HS-5 (cell line): Measurements from ENCODE around the gene C20orf204.

Experiments used
- DNase-seq: peaks from one replicate; pipeline ENCODE4 v3.0.0-alpha.2; 2012; ENCODE audit warnings: low read depth

C20orf204 gene

GRCh38 chr20:64027981-64028685 lies 7.8 kb upstream of the C20orf204 start:
- DNase-seq: no peak

GRCh38 chr20:64029293-64030117 lies 6.5 kb upstream of the C20orf204 start:
- no peak for DNase-seq

- DNase-seq: no peak
These were observed 5.4 kb upstream of the C20orf204 start for GRCh38 chr20:64030371-64031134.

- DNase-seq: no peak
These were observed 4.1 kb upstream of the C20orf204 start for GRCh38 chr20:64031822-64032314.

DNA sequence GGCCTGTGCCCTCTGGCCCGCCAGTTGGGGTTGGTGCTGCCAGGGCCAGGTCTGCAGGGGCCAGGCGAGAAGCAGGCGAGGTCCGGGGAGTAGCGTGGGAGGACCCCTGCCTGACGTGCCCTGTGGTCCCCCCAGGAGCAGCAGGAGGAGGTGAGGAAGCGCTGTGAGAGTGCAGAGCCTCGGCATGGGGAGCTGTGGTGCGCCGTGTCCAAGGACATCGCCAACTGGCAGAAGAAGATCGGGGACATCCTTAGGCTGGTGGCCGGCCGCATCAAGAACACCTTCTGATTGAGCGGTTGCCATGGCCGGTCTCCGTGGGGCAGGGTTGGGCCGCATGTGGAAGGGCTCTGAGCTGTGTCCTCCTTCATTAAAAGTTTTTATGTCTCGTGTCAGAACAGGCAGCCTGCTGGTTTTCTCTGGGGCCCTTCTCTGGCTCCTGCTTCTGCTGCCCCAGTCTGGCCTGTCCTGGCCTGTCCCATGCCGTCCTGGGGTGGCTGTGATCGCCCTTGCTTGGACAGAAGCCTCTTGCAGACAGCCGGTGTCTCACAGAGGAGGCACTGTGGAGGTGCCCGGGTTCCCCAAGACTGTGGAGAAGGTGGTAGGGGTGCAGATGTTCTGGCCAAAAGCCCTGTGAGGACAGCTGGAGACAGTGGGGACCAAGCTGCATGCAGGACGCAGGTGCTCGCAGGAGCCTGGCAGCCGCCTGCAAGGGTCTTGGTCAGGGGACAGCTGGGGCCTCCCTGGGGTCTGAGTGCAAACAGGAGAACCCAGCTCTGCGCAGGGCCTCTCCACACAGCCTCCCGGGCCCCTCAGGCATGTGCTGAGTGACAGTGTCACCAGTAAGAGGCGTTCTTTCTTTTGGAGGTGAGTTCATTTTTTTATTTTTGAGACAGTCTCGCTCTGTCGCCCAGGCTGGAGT lies 3.0 kb upstream of the C20orf204 start:
- DNase-seq: no peak

DNA sequence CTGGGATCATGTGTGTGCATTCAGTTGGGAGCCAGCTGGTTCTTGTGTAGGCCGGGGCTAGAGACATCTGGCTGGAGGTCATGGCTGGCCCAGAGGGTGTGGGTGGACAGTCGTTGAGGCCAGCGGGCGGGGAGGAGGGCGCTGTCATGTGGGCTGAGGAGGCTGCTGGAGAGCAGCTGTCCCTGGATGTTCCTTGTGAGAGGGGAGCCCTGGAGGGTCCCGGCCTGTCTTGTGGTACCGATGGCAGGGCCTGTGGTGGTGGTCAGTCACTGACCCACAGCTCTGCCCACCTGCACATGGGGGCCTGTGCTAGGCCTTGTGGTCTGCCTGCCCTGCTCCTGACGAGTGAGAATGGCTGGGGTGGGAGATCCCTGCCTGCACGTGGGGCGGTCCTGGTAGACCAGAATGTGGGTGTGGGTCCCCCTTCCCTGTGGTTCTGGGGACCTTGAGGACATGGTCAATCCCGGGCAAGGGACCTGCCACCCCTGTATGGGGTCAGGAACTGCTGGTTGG lies 1.9 kb upstream of the C20orf204 start:
- DNase-seq: no peak

- no peak for DNase-seq
These were observed 683 bp upstream of the C20orf204 start for GRCh38 chr20:64035066-64035932.

DNA sequence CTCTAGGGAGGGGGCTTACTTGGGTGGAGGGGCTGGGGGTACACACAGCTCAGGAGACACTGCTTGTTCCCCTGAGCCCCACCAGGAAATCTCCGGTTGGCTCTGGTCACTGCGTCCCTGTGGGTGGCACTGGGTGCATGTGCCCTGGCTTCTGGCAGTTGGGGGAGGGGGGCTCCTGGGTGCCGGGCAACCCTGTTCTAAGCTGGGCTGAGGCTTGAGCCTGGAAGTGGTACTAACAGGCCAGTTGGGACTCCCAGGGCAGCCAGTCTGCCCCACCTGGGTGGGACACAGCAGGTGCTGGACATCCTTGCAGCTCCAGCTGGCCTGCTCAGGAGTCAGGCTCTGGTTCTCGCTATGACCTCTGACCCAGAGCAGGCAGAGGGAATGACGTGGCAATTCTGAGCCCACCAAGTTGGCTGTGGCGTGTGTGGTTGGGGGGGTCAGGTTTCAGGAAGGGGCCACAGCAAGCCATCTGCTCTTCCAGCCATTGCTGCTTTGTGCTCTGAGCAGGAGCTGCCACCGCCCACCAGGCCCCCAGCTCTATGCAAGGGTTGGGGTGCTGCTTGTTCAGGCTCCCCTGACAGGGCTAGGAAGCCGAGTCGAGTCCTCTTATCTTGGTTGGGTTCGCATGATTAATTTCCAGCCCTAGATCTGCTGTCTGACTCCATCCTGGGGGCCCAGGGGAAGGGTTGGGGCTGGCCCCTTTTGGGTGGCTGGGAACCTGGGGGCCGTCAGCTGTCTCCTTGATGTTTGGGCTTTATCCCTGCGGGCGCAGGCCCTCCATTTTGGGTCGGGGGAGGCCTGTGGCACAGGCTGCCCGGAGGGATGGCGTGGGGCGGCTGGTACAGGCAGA lies 590 bp downstream of the C20orf204 start:
- DNase-seq: no peak

- no peak for DNase-seq
These were observed 1.2 kb downstream of the C20orf204 start for GRCh38 chr20:64037199-64037497.

- no peak for DNase-seq
These were observed 1.7 kb downstream of the C20orf204 start for GRCh38 chr20:64037498-64038213.

DNA sequence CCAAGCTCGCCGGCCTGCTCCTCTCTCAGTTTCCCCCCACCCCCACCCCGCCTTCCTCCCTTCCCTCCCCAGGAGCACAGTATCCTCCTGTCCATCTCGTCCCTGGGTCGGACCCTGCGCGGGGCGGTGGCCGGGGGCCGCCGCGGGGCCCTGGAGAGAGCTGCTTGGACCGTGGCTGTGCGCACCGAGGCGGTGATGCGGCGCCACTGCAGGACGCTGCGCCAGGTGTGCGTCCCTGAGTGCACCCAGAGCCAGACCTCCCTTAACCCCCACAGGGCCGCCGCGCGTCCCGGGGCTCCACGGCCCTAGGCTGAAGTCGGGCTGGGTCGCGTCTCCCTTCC lies 2.2 kb downstream of the C20orf204 start:
- no peak for DNase-seq

GRCh38 chr20:64038565-64039292 lies 2.7 kb downstream of the C20orf204 start:
- DNase-seq: no peak

DNA sequence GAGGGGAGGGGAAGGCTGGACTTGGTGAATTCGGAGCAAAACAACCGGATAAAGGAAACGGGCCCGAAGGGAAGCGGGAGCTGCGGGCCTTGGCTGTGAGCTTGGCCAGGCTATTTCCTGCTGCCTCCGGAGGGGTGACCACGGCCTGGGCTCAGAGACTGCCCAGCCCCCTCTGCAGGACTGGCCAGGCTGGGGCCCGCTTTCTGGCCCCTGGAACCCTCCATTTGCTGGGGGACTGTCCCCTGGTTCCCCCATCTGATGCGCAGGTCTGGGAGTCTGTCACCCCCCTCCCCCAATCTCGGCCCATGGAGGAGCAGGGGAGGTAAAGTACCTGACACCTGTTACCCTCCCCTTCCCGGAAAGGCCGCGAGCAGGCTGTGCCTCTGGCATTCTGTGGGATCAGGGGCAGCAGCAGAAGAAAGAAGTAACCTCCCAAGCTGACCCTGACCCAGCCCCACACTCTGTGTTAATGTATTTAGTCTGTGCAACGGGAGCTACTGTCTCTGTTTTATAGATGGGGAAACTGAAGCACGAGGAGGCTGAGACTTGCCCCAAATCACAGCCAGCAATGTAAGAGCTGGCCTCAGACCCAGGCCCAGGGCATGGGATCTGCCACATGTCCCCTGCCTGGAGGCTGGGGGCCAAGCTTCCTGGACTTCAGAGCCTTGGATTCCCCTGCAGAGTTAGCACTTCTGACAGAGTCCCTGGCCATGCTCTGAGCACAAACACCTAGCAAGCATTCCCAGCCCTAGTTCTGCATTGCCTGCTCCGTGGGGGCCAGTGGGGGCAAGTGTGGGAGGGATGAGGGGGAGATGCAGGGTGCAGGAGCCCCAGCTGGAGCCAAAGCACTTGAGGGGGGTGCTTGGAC lies 3.5 kb downstream of the C20orf204 start:
- DNase-seq: no peak

GRCh38 chr20:64040231-64041039 lies 4.5 kb downstream of the C20orf204 start:
- DNase-seq: no peak

DNA sequence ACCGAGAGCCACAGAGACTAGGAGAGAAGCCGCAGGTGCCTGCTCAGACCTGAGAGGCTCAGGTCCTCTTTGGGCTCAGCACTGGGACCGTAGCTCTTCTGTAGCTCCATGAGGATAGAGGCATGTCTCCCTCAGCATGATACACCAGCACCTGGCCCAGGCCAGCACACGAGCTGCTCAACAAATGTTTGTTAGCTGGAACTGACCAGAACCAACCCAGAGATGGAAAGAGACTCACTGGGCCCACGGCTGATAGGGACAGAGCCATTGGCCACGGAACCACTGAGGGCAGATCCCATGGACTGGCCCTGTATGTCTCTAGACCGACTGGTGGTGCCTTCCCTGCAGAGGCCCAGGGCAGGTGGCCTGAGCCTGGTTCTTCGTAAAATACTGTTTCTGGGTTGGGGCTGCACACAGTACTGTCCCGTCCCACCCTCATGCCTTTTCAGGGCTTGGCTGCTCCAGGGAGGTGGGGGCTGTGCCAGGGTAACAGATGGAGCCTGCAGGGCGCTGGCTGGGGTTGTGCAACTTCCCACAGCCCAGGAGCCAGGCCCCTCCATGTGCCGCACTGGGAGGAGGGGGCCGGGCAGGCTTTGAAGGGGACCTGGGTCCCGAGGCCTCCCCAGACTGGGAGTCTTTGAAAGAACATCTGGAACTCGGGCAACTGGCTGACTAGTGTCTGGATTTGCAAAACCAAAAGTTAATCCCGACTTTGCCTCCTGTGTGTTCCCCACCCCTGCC lies 5.2 kb downstream of the C20orf204 start:
- no peak for DNase-seq

GRCh38 chr20:64041781-64042053 lies 5.7 kb downstream of the C20orf204 start:
- no peak for DNase-seq
